Adrenal gland (tissue), 5 donors: Measurements from ENCODE around the gene PDLIM4.

ENCODE experiments used
- CTCF ChIP-seq, 6 experiments: fragments of 450-650 bp in 4 of 6; fragments of 200-600 bp in 2 of 6; sonication (generic) in 1 of 6; IDR thresholded peaks; 1 replicate in 5 of 6; 2 replicates in 1 of 6; pipeline versions ENCODE4 v1.5.1 to v1.8.0; 2016 to 2021; ENCODE audit warnings: antibody characterized with exemption in 6 of 6, mild to moderate bottlenecking in 2 of 6, moderate library complexity in 1 of 6
- POLR2A ChIP-seq, 2 donors: fragments of 450-650 bp; IDR thresholded peaks; one replicate each; pipeline ENCODE4 v1.6.1; 2017; ENCODE audit warnings: antibody characterized with exemption in 2 of 2, mild to moderate bottlenecking in 2 of 2, moderate library complexity in 1 of 2
- donor health status: DM: no; HTN: no; CAD: no.

DNA sequence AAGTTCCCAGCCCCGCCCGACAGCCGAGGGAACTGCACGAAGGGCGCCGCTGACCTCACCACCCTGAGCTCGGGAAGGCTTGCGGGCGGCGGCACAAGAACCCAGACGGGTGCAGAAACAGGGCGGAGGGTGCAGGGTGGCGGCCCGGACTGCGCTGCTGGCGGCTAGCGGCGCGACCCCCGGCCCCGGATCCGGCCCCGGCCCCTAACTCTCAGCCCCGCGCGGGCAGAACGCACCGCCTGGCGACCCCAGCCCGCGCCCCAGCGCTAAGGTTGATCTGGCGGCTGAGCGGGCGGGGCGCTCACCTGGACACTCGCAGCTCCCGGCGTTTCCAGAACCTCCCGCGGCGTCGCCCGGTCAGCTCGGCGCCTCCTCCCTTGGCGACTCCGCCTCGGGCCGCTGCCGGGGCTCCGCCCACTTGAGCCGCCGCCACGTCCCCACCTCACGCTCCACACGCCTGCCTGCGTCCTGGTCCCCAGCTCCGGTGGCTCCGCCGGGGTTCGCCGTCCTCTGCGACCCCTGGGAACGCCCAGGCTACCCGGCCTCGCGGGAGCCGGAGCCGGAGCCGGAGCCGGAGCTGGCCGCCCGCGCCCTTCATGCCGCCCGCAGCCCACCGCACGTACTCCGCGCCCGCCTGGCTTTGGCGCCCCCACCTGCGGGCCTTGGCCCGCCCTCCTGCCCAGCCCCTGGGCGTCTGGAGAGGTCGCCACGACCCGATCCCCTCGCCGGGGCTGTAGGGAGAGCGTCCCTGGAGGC is 29.8 kb upstream of the PDLIM4 start, which contains the start of gene P4HA2:
- TF ChIP-seq CTCF (IDR thresholded peaks at IDR 0.05) = peak in 4 of 6 experiments; percentile 27 to 45 (median 32)
- peak in 1 of 2 donors; percentile 27 for TF ChIP-seq POLR2A (IDR thresholded peaks at IDR 0.05)
